GM12865 (cell line): ENCODE data around the gene MAGI1.

Experiments
- DNase-seq: peaks from one replicate; pipeline ENCODE4 v3.0.0; 2010; ENCODE audit warnings: low read depth
- H3K4me3 ChIP-seq: 2 replicates; pipeline ENCODE4 v1.5.1; 2011; ENCODE audit warnings: mild to moderate bottlenecking, low read depth, low read length, control low read depth
- TF ChIP-seq, protein P1 (sequence below): IDR thresholded peaks from 2 replicates; pipeline ENCODE4 v1.5.1; 2011; ENCODE audit warnings: low read length, control low read depth, low read depth, inconsistent platforms; ENCODE audit not compliant: insufficient read depth; ENCODE audit errors: missing control alignments

Gene MAGI1

GRCh38 chr3:65628978-65629377 lies 409.7 kb downstream of the MAGI1 start:
- DNase-seq = no peak
- TF ChIP-seq, protein P1, sequence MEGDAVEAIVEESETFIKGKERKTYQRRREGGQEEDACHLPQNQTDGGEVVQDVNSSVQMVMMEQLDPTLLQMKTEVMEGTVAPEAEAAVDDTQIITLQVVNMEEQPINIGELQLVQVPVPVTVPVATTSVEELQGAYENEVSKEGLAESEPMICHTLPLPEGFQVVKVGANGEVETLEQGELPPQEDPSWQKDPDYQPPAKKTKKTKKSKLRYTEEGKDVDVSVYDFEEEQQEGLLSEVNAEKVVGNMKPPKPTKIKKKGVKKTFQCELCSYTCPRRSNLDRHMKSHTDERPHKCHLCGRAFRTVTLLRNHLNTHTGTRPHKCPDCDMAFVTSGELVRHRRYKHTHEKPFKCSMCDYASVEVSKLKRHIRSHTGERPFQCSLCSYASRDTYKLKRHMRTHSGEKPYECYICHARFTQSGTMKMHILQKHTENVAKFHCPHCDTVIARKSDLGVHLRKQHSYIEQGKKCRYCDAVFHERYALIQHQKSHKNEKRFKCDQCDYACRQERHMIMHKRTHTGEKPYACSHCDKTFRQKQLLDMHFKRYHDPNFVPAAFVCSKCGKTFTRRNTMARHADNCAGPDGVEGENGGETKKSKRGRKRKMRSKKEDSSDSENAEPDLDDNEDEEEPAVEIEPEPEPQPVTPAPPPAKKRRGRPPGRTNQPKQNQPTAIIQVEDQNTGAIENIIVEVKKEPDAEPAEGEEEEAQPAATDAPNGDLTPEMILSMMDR = no peak
- H3K4me3 ChIP-seq = no peak overlapping the region

- TF ChIP-seq, protein P1 = no peak
- DNase-seq = no peak
- no peak overlapping the region for H3K4me3 ChIP-seq
These were observed 411.7 kb downstream of the MAGI1 start for GRCh38 chr3:65627062-65627461.

DNA sequence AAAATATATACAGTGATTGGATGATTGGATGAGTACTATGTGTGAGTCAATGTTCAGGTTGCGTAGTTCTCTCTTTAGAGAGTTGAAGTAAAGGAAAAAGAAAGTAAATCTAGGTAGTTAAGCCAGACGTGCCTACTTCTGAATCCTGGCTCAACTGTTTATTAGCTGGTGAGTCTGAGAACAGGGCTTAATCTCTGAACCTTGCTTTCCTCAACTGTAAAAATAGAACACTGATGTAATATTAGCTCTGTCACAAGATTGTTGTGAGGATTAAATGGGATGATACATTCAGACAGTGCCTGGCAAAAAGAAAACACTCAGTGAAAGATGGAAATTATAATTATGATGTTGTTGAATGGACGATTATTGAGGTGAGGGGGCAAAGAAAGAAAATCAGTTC lies 413.4 kb downstream of the MAGI1 start:
- TF ChIP-seq, protein P1 = no peak
- no peak for DNase-seq
- no peak overlapping the region for H3K4me3 ChIP-seq

- no peak overlapping the region for H3K4me3 ChIP-seq
- TF ChIP-seq, protein P1 = no peak
- DNase-seq = no peak
These were observed 415.4 kb downstream of the MAGI1 start for GRCh38 chr3:65623362-65623761.

GRCh38 chr3:65619888-65620287 lies 418.8 kb downstream of the MAGI1 start:
- H3K4me3 ChIP-seq = no peak overlapping the region

GRCh38 chr3:65619451-65619881 lies 419.3 kb downstream of the MAGI1 start:
- TF ChIP-seq, protein P1 = no peak
- no peak overlapping the region for H3K4me3 ChIP-seq
- DNase-seq = no peak

More at GRCh38 chr3:65619888-65620287, 418.8 kb downstream of the MAGI1 start:
- DNase-seq = no peak
- TF ChIP-seq, protein P1 = no peak

DNA sequence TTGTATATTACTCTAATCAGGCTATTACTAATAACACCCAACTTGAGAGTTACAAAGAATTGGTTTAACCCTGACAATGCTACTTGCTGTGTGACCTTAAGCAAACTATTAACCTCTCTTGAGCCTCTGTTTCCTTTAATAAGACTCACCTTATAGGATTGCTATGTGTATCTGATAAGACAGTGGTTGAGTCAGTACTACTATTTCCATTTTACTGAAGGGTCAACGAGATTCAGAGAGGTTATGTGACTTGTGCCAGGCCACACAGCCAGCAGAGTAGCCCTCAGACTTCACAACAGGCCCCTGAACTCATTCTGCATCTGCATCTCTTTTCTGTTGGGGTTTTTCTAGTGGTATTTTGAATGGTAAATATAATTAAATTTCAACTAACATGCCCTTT lies 420.1 kb downstream of the MAGI1 start:
- DNase-seq = no peak
- TF ChIP-seq, protein P1 = no peak
- no peak overlapping the region for H3K4me3 ChIP-seq
